Spleen (tissue), 11 donors: ENCODE data around the gene SPATS2. TPM values are rescaled to one million over a fixed set of nuclear protein-coding genes. Genes with fewer than 3 reads are reported as not detected.

Experiments
- DNase-seq: peaks from one replicate; pipeline ENCODE4 v3.0.0-alpha.2; 2020
- H3K27ac ChIP-seq, 8 donors: fragments of 200-600 bp; sonication (generic) in 7 of 8; 1 replicate in 4 of 8; 2 replicates in 4 of 8; pipeline versions ENCODE4 v1.5.0 to v1.8.0; 2016 to 2021; ENCODE audit warnings: inconsistent platforms in 4 of 8, mild to moderate bottlenecking in 4 of 8, moderate library complexity in 1 of 8
- H3K27me3 ChIP-seq, 7 donors: fragments of 200-600 bp; sonication (generic) in 6 of 7; replicated peaks in 1 of 7; 1 replicate in 4 of 7; 2 replicates in 3 of 7; pipeline versions ENCODE4 v1.5.0 to v1.8.0; 2016 to 2021; ENCODE audit warnings: inconsistent platforms in 3 of 7, mild to moderate bottlenecking in 1 of 7
- H3K36me3 ChIP-seq, 6 donors: fragments of 200-600 bp; sonication (generic) in 5 of 6; 1 replicate in 4 of 6; 2 replicates in 2 of 6; pipeline versions ENCODE4 v1.5.0 to v1.8.0; 2016 to 2021; ENCODE audit warnings: inconsistent platforms in 2 of 6
- H3K4me1 ChIP-seq, 6 donors: fragments of 200-600 bp; sonication (generic) in 5 of 6; 1 replicate in 3 of 6; 2 replicates in 3 of 6; pipeline versions ENCODE4 v1.5.0 to v1.8.0; 2016 to 2021; ENCODE audit warnings: inconsistent platforms in 3 of 6
- H3K4me3 ChIP-seq, 8 donors: fragments of 200-600 bp; sonication (generic) in 7 of 8; 1 replicate in 4 of 8; 2 replicates in 4 of 8; pipeline versions ENCODE4 v1.5.0 to v1.8.0; 2016 to 2021; ENCODE audit warnings: inconsistent platforms in 4 of 8, mild to moderate bottlenecking in 4 of 8, moderate library complexity in 2 of 8
- H3K9me3 ChIP-seq, 8 donors: fragments of 200-600 bp; sonication (generic) in 7 of 8; 1 replicate in 4 of 8; 2 replicates in 4 of 8; pipeline versions ENCODE4 v1.5.0 to v1.8.0; 2016 to 2021; ENCODE audit warnings: inconsistent platforms in 4 of 8
- POLR2A ChIP-seq, 3 donors: fragments of 450-650 bp; IDR thresholded peaks; one replicate each; pipeline ENCODE4 v1.5.1; 2017; ENCODE audit warnings: antibody characterized with exemption in 3 of 3, mild to moderate bottlenecking in 1 of 3
- POLR2AphosphoS5 ChIP-seq, 3 donors: sonication (generic); formaldehyde crosslinking; IDR thresholded peaks; one replicate each; pipeline ENCODE4 v1.5.1; 2017; ENCODE audit warnings: antibody characterized with exemption in 3 of 3
- WGBS, 5 donors: extraction: QIAGEN DNeasy Blood & Tissue Kit in 3 of 5; methylation state at CpG; one replicate each; pipeline versions ENCODE4 v1.1.5 to v1.1.7; 2013 to 2018; 5-methylcytosine and 5-hydroxymethylcytosine counted together
- intact Hi-C: fragments of 100-400 bp; cut with DNase I; formaldehyde crosslinking; loops from one replicate; pipeline ENCODE4 v1.15.0; 2023; ENCODE audit warnings: low total_unique reads
- polyA plus RNA-seq, 3 donors: library from polyadenylated mRNA; stranded (reverse); fragments of 200-250 nt; gene quantifications; one replicate each; pipeline ENCODE4 v1.2.1, GENCODE V29; 2013
- total RNA-seq, 7 donors: library from RNA; depleted of rRNA in 3 of 7; stranded (reverse); fragments of >200 nt in 3 of 7; fragmentation: NEBNext Ultra II Directional in 4 of 7; extraction: Animal tissue kit (Norgen Biotek cat#: 25700) in 4 of 7; gene quantifications; one replicate each; pipeline versions ENCODE4 v1.1.0 to v1.2.1, GENCODE V29; 2016 to 2021
- TF ChIP-seq, protein P1 (sequence below), 11 experiments: fragments of 200-600 bp in 7 of 11; fragments of 450-650 bp in 4 of 11; sonication (generic) in 4 of 11; IDR thresholded peaks in 8 of 11; conservative IDR thresholded peaks in 3 of 11; 1 replicate in 7 of 11; 2 replicates in 4 of 11; pipeline versions ENCODE4 v1.4.0 to v1.8.0; 2016 to 2021; ENCODE audit warnings: antibody characterized with exemption in 11 of 11, inconsistent platforms in 4 of 11, mild to moderate bottlenecking in 1 of 11
- donor health status: healthy with polysubstance abuse.
- donor health status: DM: no; HTN: no; CAD: no; lungs with moderate emphysema.
- donor health status: DM: no; HTN: no; CAD: no.
- donor health status: Bipolar disorder and iron deficiency.
- donor health status: healthy.
- donor health status: DM: no; HTN: no; CAD: no.
- donor health status: DM: yes; HTN: yes; CAD: no.

Gene SPATS2
- total and polyA plus RNA-seq, 10 donors: 7.1 to 27.0 (median 19.0) TPM

GRCh38 chr12:49348781-49349180, 18.5 kb upstream of the SPATS2 start:
- DNase-seq: no peak
- intact Hi-C loops: no loop called here

GRCh38 chr12:49349266-49349665, 18.0 kb upstream of the SPATS2 start:
- Histone ChIP-seq H3K36me3 (no peaks in the 10 kb centered on the region), H3K4me3 (no peak overlapping the region), H3K9me3 (no peaks in the 10 kb centered on the region), H3K4me1 (peaks cover 34 to 42% (median 36%) of the 10 kb centered on the region in 6 donors), H3K27ac (no peak overlapping the region), H3K27me3 (peaks cover 23 to 100% (median 63%) of the 10 kb centered on the region in 7 donors)
- DNase-seq: no peak
- intact Hi-C loops: no loop called here
- 92 to 95% (median 94%) methylated on average over 11 of the region's 11 CpGs for WGBS, 5 donors
- TF ChIP-seq, protein P1, sequence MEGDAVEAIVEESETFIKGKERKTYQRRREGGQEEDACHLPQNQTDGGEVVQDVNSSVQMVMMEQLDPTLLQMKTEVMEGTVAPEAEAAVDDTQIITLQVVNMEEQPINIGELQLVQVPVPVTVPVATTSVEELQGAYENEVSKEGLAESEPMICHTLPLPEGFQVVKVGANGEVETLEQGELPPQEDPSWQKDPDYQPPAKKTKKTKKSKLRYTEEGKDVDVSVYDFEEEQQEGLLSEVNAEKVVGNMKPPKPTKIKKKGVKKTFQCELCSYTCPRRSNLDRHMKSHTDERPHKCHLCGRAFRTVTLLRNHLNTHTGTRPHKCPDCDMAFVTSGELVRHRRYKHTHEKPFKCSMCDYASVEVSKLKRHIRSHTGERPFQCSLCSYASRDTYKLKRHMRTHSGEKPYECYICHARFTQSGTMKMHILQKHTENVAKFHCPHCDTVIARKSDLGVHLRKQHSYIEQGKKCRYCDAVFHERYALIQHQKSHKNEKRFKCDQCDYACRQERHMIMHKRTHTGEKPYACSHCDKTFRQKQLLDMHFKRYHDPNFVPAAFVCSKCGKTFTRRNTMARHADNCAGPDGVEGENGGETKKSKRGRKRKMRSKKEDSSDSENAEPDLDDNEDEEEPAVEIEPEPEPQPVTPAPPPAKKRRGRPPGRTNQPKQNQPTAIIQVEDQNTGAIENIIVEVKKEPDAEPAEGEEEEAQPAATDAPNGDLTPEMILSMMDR (IDR thresholded peaks at IDR 0.05 in 8 of 11, conservative IDR thresholded peaks at IDR 0.05 in 3 of 11): no peak
- TF ChIP-seq POLR2A (IDR thresholded peaks at IDR 0.05): no peak
- no peak for TF ChIP-seq POLR2AphosphoS5 (IDR thresholded peaks at IDR 0.05)

More at GRCh38 chr12:49348781-49349180, 18.5 kb upstream of the SPATS2 start:
- H3K27me3 ChIP-seq: peaks cover 23 to 100% (median 68%) of the 10 kb centered on the region in 7 donors
- H3K4me1 ChIP-seq: peaks cover 34 to 47% (median 41%) of the 10 kb centered on the region in 6 donors
- H3K4me3 ChIP-seq: no peak overlapping the region
- H3K9me3 ChIP-seq: no peaks in the 10 kb centered on the region
- no peak overlapping the region for H3K27ac ChIP-seq
- WGBS, 5 donors: 89 to 100% (median 92%) methylated on average over 1 to 5 of the region's 5 CpGs
- no peaks in the 10 kb centered on the region for H3K36me3 ChIP-seq
- no peak for TF ChIP-seq POLR2A (IDR thresholded peaks at IDR 0.05)
- TF ChIP-seq, protein P1 (IDR thresholded peaks at IDR 0.05 in 8 of 11, conservative IDR thresholded peaks at IDR 0.05 in 3 of 11): no peak
- TF ChIP-seq POLR2AphosphoS5 (IDR thresholded peaks at IDR 0.05): no peak

- no peak overlapping the region for H3K4me3 ChIP-seq
- peaks cover 6 to 79% (median 32%) of the 10 kb centered on the region in 7 donors for H3K27me3 ChIP-seq
- TF ChIP-seq POLR2AphosphoS5 (IDR thresholded peaks at IDR 0.05): no peak
- TF ChIP-seq, protein P1 (IDR thresholded peaks at IDR 0.05 in 8 of 11, conservative IDR thresholded peaks at IDR 0.05 in 3 of 11): no peak
- H3K36me3 ChIP-seq: no peaks in the 10 kb centered on the region
- peaks cover 6 to 12% (median 9%) of the 10 kb centered on the region in 6 donors for H3K4me1 ChIP-seq
- intact Hi-C loops: no loop called here
- WGBS, 5 donors: 68 to 83% (median 73%) methylated on average over 2 of the region's 2 CpGs
- no peak for DNase-seq
- no peak overlapping the region for H3K27ac ChIP-seq
- no peaks in the 10 kb centered on the region for H3K9me3 ChIP-seq
Measured at GRCh38 chr12:49352351-49352750, 14.9 kb upstream of the SPATS2 start.

DNA sequence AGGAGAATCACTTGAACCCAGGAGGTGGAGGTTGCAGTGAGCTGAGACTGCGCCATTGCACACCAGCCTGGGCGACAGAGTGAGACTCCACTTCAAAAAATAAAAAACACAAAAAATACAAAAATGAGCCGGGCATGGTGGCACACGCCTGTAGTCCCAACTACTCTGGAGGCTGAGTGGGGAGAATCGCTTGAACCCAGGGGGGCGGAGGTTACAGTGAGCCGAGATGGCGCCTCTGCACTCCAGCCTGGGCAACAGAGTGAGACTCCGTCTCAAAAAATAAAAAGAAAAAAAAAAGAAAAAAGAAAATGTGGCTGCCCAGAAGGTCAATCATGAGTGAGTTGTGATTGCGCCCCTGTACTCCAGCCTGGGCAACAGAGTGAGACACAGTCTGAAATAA, 11.3 kb upstream of the SPATS2 start:
- Histone ChIP-seq H3K27me3 (peaks cover 0 to 69% (median 9%) of the 10 kb centered on the region in 7 donors), H3K27ac (no peak overlapping the region), H3K9me3 (no peaks in the 10 kb centered on the region), H3K4me1 (peaks cover 0 to 10% (median 2%) of the 10 kb centered on the region in 6 donors), H3K4me3 (no peak overlapping the region), H3K36me3 (no peaks in the 10 kb centered on the region)
- TF ChIP-seq POLR2A (IDR thresholded peaks at IDR 0.05): no peak
- no peak for TF ChIP-seq POLR2AphosphoS5 (IDR thresholded peaks at IDR 0.05)
- TF ChIP-seq, protein P1 (IDR thresholded peaks at IDR 0.05 in 8 of 11, conservative IDR thresholded peaks at IDR 0.05 in 3 of 11): no peak
- DNase-seq: no peak
- WGBS, 5 donors: 91 to 95% (median 95%) methylated on average over 10 of the region's 10 CpGs
- intact Hi-C loops: no loop called here
